MCF 10A (cell line): ENCODE results near the gene UTP11. TPM values are rescaled to one million over a fixed set of nuclear protein-coding genes. Genes with fewer than 3 reads are reported as not detected.

Source experiments
- BruUV-seq: library from RNA; stranded (reverse); fragments of 400-500 nt; replicated peaks from 2 replicates; lab custom pipeline; 2021; lab: Mats Ljungman, UMichigan
- CTCF ChIA-PET: fragments of 300-600 bp; sonication (Branson Sonifier 250); formaldehyde crosslinking; extraction: SDS; loops from one replicate; lab custom pipeline; 2021; ENCODE audit warnings: antibody characterized with exemption, inconsistent platforms; lab: Yijun Ruan, JAX
- POLR2A ChIA-PET: fragments of 300-600, 350-650 bp; sonication (Branson Sonifier 250); formaldehyde crosslinking; extraction: SDS; loops from one replicate; lab custom pipeline; 2020; ENCODE audit warnings: antibody characterized with exemption, inconsistent platforms; lab: Yijun Ruan, JAX
- DNase-seq: peaks from one replicate; pipeline ENCODE4 v3.0.0-alpha.2; 2018; ENCODE audit not compliant: unreplicated experiment
- H3K27ac Mint-ChIP-seq: one replicate; pipeline ENCODE4 v1.8.0; 2022; ENCODE audit warnings: mild to moderate bottlenecking, low read depth, mixed read lengths; ENCODE audit not compliant: unreplicated experiment
- H3K27me3 Mint-ChIP-seq: one replicate; pipeline ENCODE4 v1.8.0; 2022; ENCODE audit warnings: mixed read lengths; ENCODE audit not compliant: insufficient read depth, unreplicated experiment
- H3K36me3 Mint-ChIP-seq: one replicate; pipeline ENCODE4 v1.8.0; 2022; ENCODE audit warnings: mild to moderate bottlenecking, moderate library complexity, mixed read lengths; ENCODE audit not compliant: insufficient read depth, unreplicated experiment
- H3K4me1 Mint-ChIP-seq: one replicate; pipeline ENCODE4 v1.8.0; 2022; ENCODE audit warnings: mixed read lengths; ENCODE audit not compliant: insufficient read depth, unreplicated experiment
- H3K4me3 Mint-ChIP-seq: one replicate; pipeline ENCODE4 v1.8.0; 2022; ENCODE audit warnings: mild to moderate bottlenecking, moderate library complexity, mixed read lengths; ENCODE audit not compliant: unreplicated experiment
- H3K9me3 Mint-ChIP-seq: one replicate; pipeline ENCODE4 v1.8.0; 2022; ENCODE audit warnings: mixed read lengths; ENCODE audit not compliant: unreplicated experiment
- CTCF ChIP-seq: fragments of 200-600 bp; IDR thresholded peaks from one replicate; pipeline ENCODE4 v1.8.0; 2022; ENCODE audit warnings: antibody characterized with exemption, mild to moderate bottlenecking; ENCODE audit not compliant: unreplicated experiment
- intact Hi-C: fragments of 100-400 bp; cut with micrococcal nuclease; formaldehyde crosslinking; loops from 2 replicates; pipeline ENCODE4 v1.14.1; 2022
- total RNA-seq: library from RNA; stranded (reverse); gene quantifications from 2 replicates; pipeline ENCODE4 v1.2.3, GENCODE V29; 2022

UTP11 gene
- total RNA-seq, 1 experiment from 2014 or later: 66.5 TPM

GRCh38 chr1:38018864-38019343, 6.4 kb downstream of the UTP11 start:
- TF ChIP-seq CTCF: peak; percentile 37
- peak; percentile 36 for DNase-seq
- Mint-ChIP-seq H3K4me3 (no peak overlapping the region), H3K27ac (no peak overlapping the region), H3K9me3 (no peaks in the 10 kb centered on the region), H3K27me3 (no peaks in the 10 kb centered on the region), H3K4me1 (peaks cover 4% of the 10 kb centered on the region), H3K36me3 (peaks cover 87% of the 10 kb centered on the region)
- intact Hi-C loops: loop anchor here (1.0 kb wide), 2 partner anchors 30 to 129 kb away; no protein-coding TSS in a partner anchor
- ChIA-PET CTCF (interaction anchor here (0.7 to 4.6 kb wide), 23 partner anchors 9 to 827 kb away, joined by 3 to 28 read pairs (median 4); partner anchors contain the start of gene SF3A3), POLR2A (interaction anchor here (0.6 to 1.5 kb wide), 5 partner anchors 8 to 141 kb away, joined by 3 to 4 read pairs (median 3); no protein-coding TSS in a partner anchor)
- BruUV-seq: no TSS peak

DNA sequence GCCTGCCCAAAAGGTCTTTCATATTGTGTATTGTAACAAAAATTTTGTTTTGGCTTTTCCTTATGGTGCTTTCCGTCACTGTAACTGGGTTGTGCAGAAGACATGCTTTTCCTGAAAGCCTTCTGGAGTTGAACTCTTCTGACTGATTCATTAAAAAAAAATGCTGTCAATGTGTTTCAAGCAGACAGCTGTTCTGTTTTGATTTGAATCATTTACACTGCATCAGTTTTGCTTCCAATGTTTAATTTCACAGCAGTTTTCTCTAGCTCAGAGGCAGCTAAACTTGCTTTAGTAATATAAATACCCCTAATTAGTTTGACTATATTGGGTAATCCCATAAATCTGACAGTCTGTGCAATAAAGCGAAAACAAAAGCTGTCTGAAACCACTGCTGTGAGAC, 7.9 kb downstream of the UTP11 start:
- BruUV-seq: no TSS peak
- Mint-ChIP-seq H3K4me1 (no peaks in the 10 kb centered on the region), H3K9me3 (no peaks in the 10 kb centered on the region), H3K27ac (no peak overlapping the region), H3K27me3 (no peaks in the 10 kb centered on the region), H3K4me3 (no peak overlapping the region), H3K36me3 (peaks cover 98% of the 10 kb centered on the region)
- ChIA-PET CTCF (interaction anchor here (0.6 to 4.6 kb wide), 9 partner anchors 9 to 824 kb away, joined by 3 to 28 read pairs (median 3); partner anchors contain the start of gene SF3A3), POLR2A (interaction anchor here (0.6 to 0.9 kb wide), 2 partner anchors 30 to 66 kb away, joined by 3 to 4 read pairs; no protein-coding TSS in a partner anchor)
- intact Hi-C loops: no loop called here
- TF ChIP-seq CTCF: no peak
- DNase-seq: no peak

DNA sequence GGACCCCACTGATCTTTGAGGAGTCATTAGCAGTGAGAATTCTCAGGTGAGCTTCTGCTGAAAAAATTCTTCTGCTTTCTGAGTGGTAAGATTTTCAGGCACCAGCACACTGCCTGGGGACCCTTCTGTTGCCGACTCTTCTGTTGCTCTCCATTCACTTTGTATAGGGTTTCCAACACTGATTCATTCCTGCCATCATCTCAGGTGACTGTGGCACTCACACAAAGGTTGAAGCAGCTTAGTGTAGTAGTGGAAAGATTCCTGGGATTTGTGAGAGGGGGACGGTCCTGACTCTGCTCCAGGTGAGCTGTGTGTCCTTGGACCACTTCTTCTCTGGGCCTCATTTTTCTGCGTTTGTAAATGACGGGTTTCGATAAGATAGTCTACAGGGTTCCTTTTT, 9.4 kb downstream of the UTP11 start:
- Mint-ChIP-seq H3K27me3 (no peaks in the 10 kb centered on the region), H3K4me3 (no peak overlapping the region), H3K27ac (no peak overlapping the region), H3K4me1 (peaks cover 11% of the 10 kb centered on the region), H3K36me3 (peaks cover 92% of the 10 kb centered on the region), H3K9me3 (no peaks in the 10 kb centered on the region)
- ChIA-PET POLR2A (interaction anchor here (0.6 to 0.7 kb wide), 2 partner anchors 19 to 838 kb away, joined by 3 to 4 read pairs; no protein-coding TSS in a partner anchor), CTCF (interaction anchor here (0.6 to 2.0 kb wide), 6 partner anchors 9 to 813 kb away, joined by 3 to 6 read pairs (median 5); partner anchors contain the start of genes SF3A3 and UTP11)
- no TSS peak for BruUV-seq
- DNase-seq: no peak
- TF ChIP-seq CTCF: no peak
- intact Hi-C loops: no loop called here

- H3K36me3 Mint-ChIP-seq: peaks cover 84% of the 10 kb centered on the region
- no TSS peak for BruUV-seq
Measured at GRCh38 chr1:38022810-38023209, 10.3 kb downstream of the UTP11 start.

More at GRCh38 chr1:38022810-38023209, 10.3 kb downstream of the UTP11 start:
- Mint-ChIP-seq H3K9me3 (no peaks in the 10 kb centered on the region), H3K27ac (no peak overlapping the region), H3K4me1 (peaks cover 19% of the 10 kb centered on the region), H3K27me3 (no peaks in the 10 kb centered on the region), H3K4me3 (no peak overlapping the region)
- POLR2A ChIA-PET: interaction anchor here (6.1 kb wide), 1 partner anchor 10 kb away, joined by 42 read pairs; the partner anchor contains the start of gene UTP11
- no peak for TF ChIP-seq CTCF
- CTCF ChIA-PET: interaction anchor here (1.3 to 2.0 kb wide), 5 partner anchors 10 to 812 kb away, joined by 3 to 6 read pairs (median 5); partner anchors contain the start of genes SF3A3 and UTP11
- intact Hi-C loops: no loop called here
- DNase-seq: no peak
